B cell (primary cell): Measurements from ENCODE around the gene TRIM44. TPM values are rescaled to one million over a fixed set of nuclear protein-coding genes. Genes with fewer than 3 reads are reported as not detected.
A peak's percentile ranks its signal among the peaks of the same experiment; 100 is the strongest.

ENCODE experiments used
- ATAC-seq: fragments of 200-7000 bp; cut with Tn5 transposase; one replicate; pipeline ENCODE4 v1.10.0; 2021; ENCODE audit warnings: low read depth, mild to moderate bottlenecking, moderate number of reproducible peaks, moderate library complexity
- CTCF ChIA-PET: fragments of 350-600 bp; sonication (Branson Sonifier 250); formaldehyde crosslinking; loops from one replicate; lab custom pipeline; 2021; ENCODE audit warnings: antibody characterized with exemption, inconsistent platforms; lab: Charles Lee
- POLR2A ChIA-PET: fragments of 350-600 bp; sonication (Branson Sonifier 250); formaldehyde crosslinking; loops from one replicate; lab custom pipeline; 2021; ENCODE audit warnings: antibody characterized with exemption; lab: Charles Lee
- DNase-seq: peaks from one replicate; pipeline ENCODE4 v3.0.0; 2013
- H2AFZ ChIP-seq: 2 replicates; pipeline ENCODE4 v1.6.1; 2012; ENCODE audit warnings: mild to moderate bottlenecking, low read depth, low read length; ENCODE audit not compliant: insufficient read depth, poor library complexity, severe bottlenecking
- H3K27ac ChIP-seq, 2 donors: 1 replicate in 1 of 2; 2 replicates in 1 of 2; pipeline ENCODE4 v1.5.1; 2012 to 2013; ENCODE audit warnings: low read length in 2 of 2, mild to moderate bottlenecking in 2 of 2, moderate library complexity in 1 of 2
- H3K27me3 ChIP-seq, 4 experiments: fragments of 200-600 bp in 1 of 4; sonication (generic) in 1 of 4; replicated peaks in 1 of 4; 1 replicate in 2 of 4; 2 replicates in 2 of 4; pipeline versions ENCODE4 v1.6.1 to v1.7.0; 2013 to 2016; ENCODE audit warnings: low read length in 3 of 4, mild to moderate bottlenecking in 2 of 4, mixed read lengths in 1 of 4, moderate library complexity in 1 of 4; ENCODE audit not compliant: insufficient read depth in 4 of 4, control insufficient read depth in 3 of 4; ENCODE audit errors: control extremely low read depth in 1 of 4
- H3K36me3 ChIP-seq, 2 experiments: replicated peaks in 1 of 2; 1 replicate in 1 of 2; 2 replicates in 1 of 2; pipeline versions ENCODE4 v1.6.1 to v1.7.1; 2013; ENCODE audit warnings: low read length in 1 of 2; ENCODE audit not compliant: insufficient read depth in 2 of 2, control insufficient read depth in 1 of 2; ENCODE audit errors: control extremely low read depth in 1 of 2, extremely low read depth in 1 of 2
- H3K4me1 ChIP-seq, 2 donors: fragments of 200-600 bp in 1 of 2; sonication (generic) in 1 of 2; 1 replicate in 1 of 2; 2 replicates in 1 of 2; pipeline versions ENCODE4 v1.5.1 to v1.6.1; 2013 to 2017; ENCODE audit warnings: low read length in 2 of 2; ENCODE audit not compliant: control insufficient read depth in 2 of 2, insufficient read depth in 2 of 2
- H3K4me2 ChIP-seq: replicated peaks from 2 replicates; pipeline ENCODE3; 2012; ENCODE audit warnings: mild to moderate bottlenecking, low read depth, low read length; ENCODE audit not compliant: poor library complexity, severe bottlenecking
- H3K4me3 ChIP-seq, 5 experiments: fragments of 200-600 bp in 1 of 5; sonication (generic) in 1 of 5; 1 replicate in 3 of 5; 2 replicates in 2 of 5; pipeline versions ENCODE4 v1.5.1 to v1.7.0; 2011 to 2016; ENCODE audit warnings: low read length in 4 of 5, mild to moderate bottlenecking in 4 of 5, low read depth in 2 of 5, control low read depth in 1 of 5, moderate library complexity in 1 of 5; ENCODE audit not compliant: insufficient read depth in 1 of 5; ENCODE audit errors: control extremely low read depth in 1 of 5, extremely low read depth in 1 of 5
- H3K79me2 ChIP-seq: fragments of 200-600 bp; sonication (generic); one replicate; pipeline ENCODE4 v1.6.0; 2016; ENCODE audit warnings: low read length; ENCODE audit not compliant: control insufficient read depth, insufficient read depth
- H3K9ac ChIP-seq: fragments of 200-600 bp; sonication (generic); 2 replicates; pipeline ENCODE4 v1.6.1; 2017; ENCODE audit warnings: mild to moderate bottlenecking, low read length, moderate library complexity
- H3K9me3 ChIP-seq, 3 donors: one replicate each; pipeline versions ENCODE4 v1.6.1 to v1.7.1; 2013; ENCODE audit warnings: low read length in 2 of 3; ENCODE audit not compliant: control insufficient read depth in 2 of 3, insufficient read depth in 1 of 3; ENCODE audit errors: control extremely low read depth in 1 of 3
- H4K20me1 ChIP-seq: 2 replicates; pipeline ENCODE4 v1.6.0; 2012; ENCODE audit warnings: mild to moderate bottlenecking, low read length; ENCODE audit not compliant: insufficient read depth, control insufficient read depth, poor library complexity, severe bottlenecking
- H3K27ac Mint-ChIP-seq: one replicate; pipeline ENCODE4 v1.8.0; 2021; ENCODE audit warnings: mixed read lengths
- H3K27me3 Mint-ChIP-seq: one replicate; pipeline ENCODE4 v1.8.0; 2021; ENCODE audit warnings: mixed read lengths
- H3K4me1 Mint-ChIP-seq: one replicate; pipeline ENCODE4 v1.8.0; 2021; ENCODE audit warnings: mixed read lengths
- H3K4me3 Mint-ChIP-seq: one replicate; pipeline ENCODE4 v1.8.0; 2021; ENCODE audit warnings: mixed read lengths
- H3K9me3 Mint-ChIP-seq: one replicate; pipeline ENCODE4 v1.8.0; 2022; ENCODE audit warnings: mixed read lengths; ENCODE audit not compliant: insufficient read depth
- CTCF ChIP-seq: fragments of 200-600 bp; IDR thresholded peaks from one replicate; pipeline ENCODE4 v1.8.0; 2022; ENCODE audit warnings: antibody characterized with exemption, mild to moderate bottlenecking
- EZH2 ChIP-seq: IDR thresholded peaks from 2 replicates; pipeline ENCODE4 v1.6.1; 2012; ENCODE audit warnings: borderline replicate concordance, low read depth, mild to moderate bottlenecking, moderate library complexity, low read length; ENCODE audit not compliant: insufficient read depth, poor library complexity, severe bottlenecking
- WGBS: methylation state at CpG from one replicate; pipeline ENCODE4 v1.1.5; 2013; ENCODE audit warnings: missing lambda C conversion rate; ENCODE audit not compliant: insufficient coverage; 5-methylcytosine and 5-hydroxymethylcytosine counted together
- intact Hi-C: fragments of 100-400 bp; cut with micrococcal nuclease; formaldehyde crosslinking; loops from one replicate; pipeline ENCODE4 v1.10.0; 2022
- polyA plus RNA-seq: library from polyadenylated mRNA; depleted of rRNA; stranded (reverse); fragments of >200 nt; gene quantifications from 2 replicates; pipeline ENCODE4 v1.2.3, GENCODE V29; 2012
- total RNA-seq, 2 donors: library from RNA; stranded (reverse); fragments of 120-200 nt in 1 of 2; gene quantifications; 1 replicate in 1 of 2; 2 replicates in 1 of 2; pipeline versions ENCODE4 v1.2.3 to v1.2.4, GENCODE V29; 2013 to 2022

TRIM44 gene
- total and polyA plus RNA-seq, 2 donors (not counting 1 experiment from before 2014, with no cell fraction given) = 39.1 to 71.1 TPM

- H3K4me2 ChIP-seq = no peak overlapping the region
- H4K20me1 ChIP-seq = no peaks in the 10 kb centered on the region
- H3K79me2 ChIP-seq = peaks cover 71% of the 10 kb centered on the region
- peak overlapping the region; percentile 89 for H3K27ac Mint-ChIP-seq
- H3K9ac ChIP-seq = no peak overlapping the region
- no peaks in the 10 kb centered on the region for H3K27me3 Mint-ChIP-seq
- H3K4me1 Mint-ChIP-seq = peaks cover 44% of the 10 kb centered on the region
- intact Hi-C loops = loop anchor here (10.0 kb wide), 1 partner anchor 59 kb away; the partner anchor contains the start of gene TRIM44
- no peaks in the 10 kb centered on the region for H3K27me3 ChIP-seq
- no peak overlapping the region for H3K4me3 Mint-ChIP-seq
- DNase-seq = no peak
- POLR2A ChIA-PET = no interaction called here
- no peak for ATAC-seq
- H3K9me3 Mint-ChIP-seq = no peaks in the 10 kb centered on the region
- H3K27ac ChIP-seq = peak overlapping the region in 1 of 2 donors; percentile 82
- no CpG with 5 or more reads among the region's 1 CpG for WGBS
- TF ChIP-seq CTCF (no peak), EZH2 (no peak)
- CTCF ChIA-PET = no interaction called here
- H3K4me3 ChIP-seq = no peak overlapping the region
- H3K36me3 ChIP-seq = peaks cover 0 to 16% of the 10 kb centered on the region in 2 experiments
- H2AFZ ChIP-seq = no peak overlapping the region
- H3K4me1 ChIP-seq = peaks cover 16 to 27% of the 10 kb centered on the region in 2 donors
- no peaks in the 10 kb centered on the region for H3K9me3 ChIP-seq
Observed at GRCh38 chr11:35723493-35723892, 60.9 kb downstream of the TRIM44 start.

- no CpG with 5 or more reads among the region's 2 CpGs for WGBS
- peaks cover 16 to 27% of the 10 kb centered on the region in 2 donors for H3K4me1 ChIP-seq
- no peak for TF ChIP-seq EZH2
- no peak for TF ChIP-seq CTCF
- no peak overlapping the region for H3K27ac Mint-ChIP-seq
- no peaks in the 10 kb centered on the region for H3K9me3 Mint-ChIP-seq
- no peak overlapping the region for H3K27ac ChIP-seq
- peaks cover 0 to 20% of the 10 kb centered on the region in 2 experiments for H3K36me3 ChIP-seq
- H3K79me2 ChIP-seq = peaks cover 70% of the 10 kb centered on the region
- CTCF ChIA-PET = no interaction called here
- intact Hi-C loops = loop anchor here (10.0 kb wide), 1 partner anchor 59 kb away; the partner anchor contains the start of gene TRIM44
- DNase-seq = no peak
- no peaks in the 10 kb centered on the region for H3K27me3 ChIP-seq
- no peak for ATAC-seq
- POLR2A ChIA-PET = no interaction called here
- peaks cover 3% of the 10 kb centered on the region for H4K20me1 ChIP-seq
- H3K4me1 Mint-ChIP-seq = peaks cover 41% of the 10 kb centered on the region
- no peak overlapping the region for H2AFZ ChIP-seq
- no peaks in the 10 kb centered on the region for H3K27me3 Mint-ChIP-seq
- no peak overlapping the region for H3K4me3 ChIP-seq
- no peak overlapping the region for H3K4me2 ChIP-seq
- no peak overlapping the region for H3K4me3 Mint-ChIP-seq
- no peak overlapping the region for H3K9ac ChIP-seq
- no peaks in the 10 kb centered on the region for H3K9me3 ChIP-seq
Observed at GRCh38 chr11:35723913-35724312, 61.3 kb downstream of the TRIM44 start.
